Measurements from ENCODE around the gene ASB4. TPM values are rescaled to one million over a fixed set of nuclear protein-coding genes. Genes with fewer than 3 reads are reported as not detected.
"Not testable (repeated sequence)": the region's sequence is repeated elsewhere in the genome, so short reads cannot be mapped to it uniquely, and the experiment has no call there.

Gene ASB4
- total and polyA plus RNA-seq, 8 donors, result 0.03 to 1.7 (median 0.28) TPM; not detected in 4

- DNase-seq, result no peak
- no peaks in the 10 kb centered on the region for H3K36me3 ChIP-seq
- intact Hi-C loops (cut with DNase I; ENCODE audit: low total_unique reads), result no loop called here
- no peak overlapping the region for H3K4me3 ChIP-seq
- no peaks in the 10 kb centered on the region for H3K27me3 ChIP-seq
- H3K9me3 ChIP-seq, result no peaks in the 10 kb centered on the region
- H3K4me1 ChIP-seq, result no peaks in the 10 kb centered on the region
- TF ChIP-seq CTCF (IDR thresholded peaks at IDR 0.05) (no peak), EP300 (IDR thresholded peaks at IDR 0.05) (no peak), POLR2A (IDR thresholded peaks at IDR 0.05) (no peak), POLR2AphosphoS5 (IDR thresholded peaks at IDR 0.05) (no peak)
- WGBS, 5 donors, result 52 to 76% (median 73%) methylated on average over 5 of the region's 5 CpGs
- no peak overlapping the region for H3K27ac ChIP-seq
Measured at GRCh38 chr7:95501261-95501832, 15.6 kb downstream of the ASB4 start.

- TF ChIP-seq POLR2AphosphoS5 (IDR thresholded peaks at IDR 0.05), result no peak
- TF ChIP-seq POLR2A (IDR thresholded peaks at IDR 0.05), result no peak
- no peak for TF ChIP-seq CTCF (IDR thresholded peaks at IDR 0.05)
- TF ChIP-seq EP300 (IDR thresholded peaks at IDR 0.05), result no peak
- no peak overlapping the region for H3K4me3 ChIP-seq
Measured at GRCh38 chr7:95502403-95502802, 16.7 kb downstream of the ASB4 start.

GRCh38 chr7:95503271-95504131 lies 17.8 kb downstream of the ASB4 start:
- Histone ChIP-seq H3K36me3 (no peaks in the 10 kb centered on the region), H3K27ac (no peak overlapping the region), H3K27me3 (no peaks in the 10 kb centered on the region), H3K4me3 (no peak overlapping the region), H3K9me3 (no peaks in the 10 kb centered on the region), H3K4me1 (no peaks in the 10 kb centered on the region)
- no peak for TF ChIP-seq CTCF (IDR thresholded peaks at IDR 0.05)
- intact Hi-C loops (cut with DNase I; ENCODE audit: low total_unique reads), result no loop called here
- 78 to 87% (median 82%) methylated on average over 6 of the region's 6 CpGs for WGBS, 5 donors
- no peak for DNase-seq

More at GRCh38 chr7:95502403-95502802, 16.7 kb downstream of the ASB4 start:
- no peak overlapping the region for H3K27ac ChIP-seq
- H3K27me3 ChIP-seq, result no peaks in the 10 kb centered on the region
- no peaks in the 10 kb centered on the region for H3K36me3 ChIP-seq
- 56 to 91% (median 74%) methylated on average over 1 of the region's 1 CpG for WGBS, 5 donors
- no peak for DNase-seq
- no peaks in the 10 kb centered on the region for H3K4me1 ChIP-seq
- intact Hi-C loops (cut with DNase I; ENCODE audit: low total_unique reads), result no loop called here
- H3K9me3 ChIP-seq, result no peaks in the 10 kb centered on the region

GRCh38 chr7:95504132-95504588 lies 18.4 kb downstream of the ASB4 start:
- H3K36me3 ChIP-seq; DNase-seq; H3K4me3 ChIP-seq; H3K27ac ChIP-seq; intact Hi-C loops (cut with DNase I; ENCODE audit: low total_unique reads); H3K9me3 ChIP-seq; H3K27me3 ChIP-seq; H3K4me1 ChIP-seq: not testable (repeated sequence)
- WGBS, 5 donors, result 90 to 94% (median 93%) methylated on average over 7 of the region's 7 CpGs

- Histone ChIP-seq H3K4me1 (no peaks in the 10 kb centered on the region), H3K9me3 (no peaks in the 10 kb centered on the region), H3K27ac (no peak overlapping the region), H3K4me3 (no peak overlapping the region), H3K36me3 (no peaks in the 10 kb centered on the region), H3K27me3 (no peaks in the 10 kb centered on the region)
- DNase-seq, result no peak
- no peak for TF ChIP-seq CTCF (IDR thresholded peaks at IDR 0.05)
- TF ChIP-seq EP300 (IDR thresholded peaks at IDR 0.05), result no peak
- no peak for TF ChIP-seq POLR2AphosphoS5 (IDR thresholded peaks at IDR 0.05)
- TF ChIP-seq POLR2A (IDR thresholded peaks at IDR 0.05), result no peak
- intact Hi-C loops (cut with DNase I; ENCODE audit: low total_unique reads), result no loop called here
- WGBS, 5 donors, result 61 to 77% (median 69%) methylated on average over 2 of the region's 2 CpGs
Measured at GRCh38 chr7:95508780-95509179, 23.0 kb downstream of the ASB4 start.

Data from stomach (tissue), 9 donors.